CD4-positive, alpha-beta T cell treated with Interleukin-17A for 4 hours (primary cell): ENCODE results near the gene CYP2A13.
"Not testable (repeated sequence)": the region's sequence is repeated elsewhere in the genome, so short reads cannot be mapped to it uniquely, and the experiment has no call there.

Source experiments
- DNase-seq: peaks from one replicate; pipeline ENCODE4 v3.0.0-alpha.2; 2020; ENCODE audit warnings: mixed read lengths

CYP2A13 gene

GRCh38 chr19:41088151-41088550 is at the start of gene CYP2A13:
Gene CYP2A13, plus strand, starts transcription at chr19:41088451. Its CDS starts 21 bp downstream, at chr19:41088472.
- DNase-seq = no peak

- no peak for DNase-seq
Measured at GRCh38 chr19:41039806-41040205, 48.4 kb upstream of the CYP2A13 start.

GRCh38 chr19:41045095-41045494 is 43.2 kb upstream of the CYP2A13 start:
- not testable (repeated sequence) for DNase-seq

- DNase-seq = no peak
Measured at GRCh38 chr19:41050426-41050825, 37.8 kb upstream of the CYP2A13 start.

- DNase-seq = not testable (repeated sequence)
Measured at GRCh38 chr19:41052162-41052561, 36.1 kb upstream of the CYP2A13 start.

- DNase-seq = not testable (repeated sequence)
Measured at GRCh38 chr19:41053331-41053730, 34.9 kb upstream of the CYP2A13 start.

GRCh38 chr19:41064974-41065569 is 23.2 kb upstream of the CYP2A13 start:
- DNase-seq = no peak

GRCh38 chr19:41076286-41076685 is 12.0 kb upstream of the CYP2A13 start:
- no peak for DNase-seq

GRCh38 chr19:41083516-41083915 is 4.7 kb upstream of the CYP2A13 start:
- no peak for DNase-seq

- no peak for DNase-seq
Measured at GRCh38 chr19:41085748-41086415, 2.4 kb upstream of the CYP2A13 start.

GRCh38 chr19:41089959-41090358 is 1.7 kb downstream of the CYP2A13 start:
- no peak for DNase-seq

- peak; percentile 5 for DNase-seq
Measured at GRCh38 chr19:41095703-41096102, 7.5 kb downstream of the CYP2A13 start.

- no peak for DNase-seq
Measured at GRCh38 chr19:41096353-41096752, 8.1 kb downstream of the CYP2A13 start.

- DNase-seq = no peak
Measured at GRCh38 chr19:41097302-41097701, 9.1 kb downstream of the CYP2A13 start.

- DNase-seq = no peak
Measured at GRCh38 chr19:41098762-41099161, 10.5 kb downstream of the CYP2A13 start.

- DNase-seq = not testable (repeated sequence)
Measured at GRCh38 chr19:41102210-41102609, 14.0 kb downstream of the CYP2A13 start.

GRCh38 chr19:41106177-41106576 is 17.9 kb downstream of the CYP2A13 start:
- no peak for DNase-seq

GRCh38 chr19:41111296-41111695 is 23.0 kb downstream of the CYP2A13 start:
- DNase-seq = no peak

- no peak for DNase-seq
Measured at GRCh38 chr19:41111750-41112295, 23.6 kb downstream of the CYP2A13 start.

- DNase-seq = no peak
Measured at GRCh38 chr19:41112728-41113290, 24.6 kb downstream of the CYP2A13 start.

- DNase-seq = no peak
Measured at GRCh38 chr19:41114132-41114531, 25.9 kb downstream of the CYP2A13 start, which contains the start of gene CYP2F1. Gene CYP2F1, plus strand, starts transcription at chr19:41114432. Its CDS starts 1,757 bp downstream, at chr19:41116189.

- DNase-seq = no peak
Measured at GRCh38 chr19:41116261-41116660, 28.0 kb downstream of the CYP2A13 start.

GRCh38 chr19:41120929-41121911 is 33.0 kb downstream of the CYP2A13 start:
- peak; percentile 69 for DNase-seq
